ENCODE measurements around the gene RYR3. TPM values are rescaled to one million over a fixed set of nuclear protein-coding genes. Genes with fewer than 3 reads are reported as not detected.

The RYR3 gene
- total RNA-seq, 1 donor from 2014 or later: 0.75 TPM

GRCh38 chr15:33664947-33665346, 354.2 kb downstream of the RYR3 start:
- no peak for DNase-seq (ENCODE audit: low read depth)
- TF ChIP-seq, protein P1, sequence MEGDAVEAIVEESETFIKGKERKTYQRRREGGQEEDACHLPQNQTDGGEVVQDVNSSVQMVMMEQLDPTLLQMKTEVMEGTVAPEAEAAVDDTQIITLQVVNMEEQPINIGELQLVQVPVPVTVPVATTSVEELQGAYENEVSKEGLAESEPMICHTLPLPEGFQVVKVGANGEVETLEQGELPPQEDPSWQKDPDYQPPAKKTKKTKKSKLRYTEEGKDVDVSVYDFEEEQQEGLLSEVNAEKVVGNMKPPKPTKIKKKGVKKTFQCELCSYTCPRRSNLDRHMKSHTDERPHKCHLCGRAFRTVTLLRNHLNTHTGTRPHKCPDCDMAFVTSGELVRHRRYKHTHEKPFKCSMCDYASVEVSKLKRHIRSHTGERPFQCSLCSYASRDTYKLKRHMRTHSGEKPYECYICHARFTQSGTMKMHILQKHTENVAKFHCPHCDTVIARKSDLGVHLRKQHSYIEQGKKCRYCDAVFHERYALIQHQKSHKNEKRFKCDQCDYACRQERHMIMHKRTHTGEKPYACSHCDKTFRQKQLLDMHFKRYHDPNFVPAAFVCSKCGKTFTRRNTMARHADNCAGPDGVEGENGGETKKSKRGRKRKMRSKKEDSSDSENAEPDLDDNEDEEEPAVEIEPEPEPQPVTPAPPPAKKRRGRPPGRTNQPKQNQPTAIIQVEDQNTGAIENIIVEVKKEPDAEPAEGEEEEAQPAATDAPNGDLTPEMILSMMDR (conservative IDR thresholded peaks at IDR 0.05; ENCODE audit: low read depth, low read length): no peak
- no peak overlapping the region for H3K4me3 ChIP-seq (ENCODE audit: low read depth, low read length)

DNA sequence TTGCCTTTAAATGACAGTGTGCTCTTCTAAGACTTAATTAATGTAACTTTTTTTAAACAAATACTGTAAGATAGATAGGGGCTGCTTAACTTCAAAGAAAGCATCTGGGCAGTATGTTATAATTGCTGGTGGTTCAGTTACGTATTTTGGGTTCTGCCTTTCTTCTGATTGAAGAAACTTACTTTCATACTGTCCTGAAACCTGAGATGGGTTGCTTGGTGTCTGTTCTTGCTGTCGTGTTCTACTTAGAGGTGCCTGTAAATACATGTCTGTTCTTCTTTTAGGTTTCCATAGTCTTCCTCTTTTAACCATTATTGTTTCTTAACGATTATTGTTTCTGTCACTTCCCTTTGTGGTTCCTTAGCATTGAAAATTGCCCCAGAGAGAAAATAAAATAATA, 359.8 kb downstream of the RYR3 start:
- TF ChIP-seq, protein P1 (conservative IDR thresholded peaks at IDR 0.05; ENCODE audit: low read depth, low read length): no peak
- DNase-seq (ENCODE audit: low read depth): no peak

DNA sequence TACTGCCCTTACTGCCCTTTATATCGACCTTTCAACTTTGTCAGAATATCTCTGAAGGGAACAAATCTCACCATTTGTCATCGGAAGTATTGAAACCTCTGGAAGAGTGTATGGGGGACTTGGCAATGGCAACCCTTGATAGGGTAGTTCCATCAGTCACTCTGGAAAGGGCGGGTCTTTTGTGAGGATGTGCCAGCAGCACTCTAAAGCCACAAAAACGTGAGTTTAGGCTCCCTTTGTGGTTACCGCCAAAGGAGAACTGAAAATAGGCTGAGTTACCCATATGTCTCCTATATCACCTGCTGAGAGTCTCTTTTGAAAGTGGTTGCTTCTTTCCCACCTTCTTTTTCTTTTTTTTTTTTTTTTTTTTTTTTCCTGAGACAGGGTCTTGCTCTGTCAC, 360.7 kb downstream of the RYR3 start:
- H3K4me3 ChIP-seq (ENCODE audit: low read depth, low read length): no peak overlapping the region
- DNase-seq (ENCODE audit: low read depth): no peak
- TF ChIP-seq, protein P1 (conservative IDR thresholded peaks at IDR 0.05; ENCODE audit: low read depth, low read length): no peak

More for the DNA sequence above, 359.8 kb downstream of the RYR3 start:
- H3K4me3 ChIP-seq (ENCODE audit: low read depth, low read length): no peak overlapping the region

- TF ChIP-seq, protein P1 (conservative IDR thresholded peaks at IDR 0.05; ENCODE audit: low read depth, low read length): peak; percentile 75
- H3K4me3 ChIP-seq (ENCODE audit: low read depth, low read length): no peak overlapping the region
- no peak for DNase-seq (ENCODE audit: low read depth)
These were observed 364.5 kb downstream of the RYR3 start for GRCh38 chr15:33675246-33675645.

GRCh38 chr15:33677238-33677830, 366.6 kb downstream of the RYR3 start:
- no peak for DNase-seq (ENCODE audit: low read depth)
- H3K4me3 ChIP-seq (ENCODE audit: low read depth, low read length): no peak overlapping the region
- TF ChIP-seq, protein P1 (conservative IDR thresholded peaks at IDR 0.05; ENCODE audit: low read depth, low read length): no peak

GRCh38 chr15:33678176-33678575, 367.4 kb downstream of the RYR3 start:
- TF ChIP-seq, protein P1 (conservative IDR thresholded peaks at IDR 0.05; ENCODE audit: low read depth, low read length): no peak
- DNase-seq (ENCODE audit: low read depth): no peak
- H3K4me3 ChIP-seq (ENCODE audit: low read depth, low read length): no peak overlapping the region

DNA sequence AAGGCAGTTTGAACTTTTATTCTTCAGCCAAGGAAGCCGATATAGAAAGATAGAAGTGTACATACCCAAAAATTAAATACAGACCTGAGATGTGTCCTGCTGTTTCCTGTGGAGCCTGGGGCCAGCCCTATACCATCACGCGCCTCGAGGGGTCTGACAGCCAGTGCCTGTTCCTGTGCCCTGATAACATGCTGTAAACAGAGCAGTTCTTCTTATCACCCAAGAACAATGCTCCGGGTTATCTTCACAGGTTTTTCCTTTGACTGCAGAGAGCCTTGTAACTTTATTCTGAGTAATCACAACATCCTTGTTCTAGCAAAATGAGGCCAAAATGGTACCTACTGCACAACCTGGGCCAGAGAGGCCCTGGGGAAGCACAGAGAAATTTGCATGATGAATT, 367.8 kb downstream of the RYR3 start:
- no peak overlapping the region for H3K4me3 ChIP-seq (ENCODE audit: low read depth, low read length)
- DNase-seq (ENCODE audit: low read depth): no peak
- TF ChIP-seq, protein P1 (conservative IDR thresholded peaks at IDR 0.05; ENCODE audit: low read depth, low read length): no peak

Measured in epithelial cell of proximal tubule (primary cell).